ENCODE data around the gene ROBO2. TPM values are rescaled to one million over a fixed set of nuclear protein-coding genes. Genes with fewer than 3 reads are reported as not detected.

Gene ROBO2
- total and polyA plus RNA-seq, 7 donors, result 0.23 to 2.9 (median 0.38) TPM; not detected in 1

DNA sequence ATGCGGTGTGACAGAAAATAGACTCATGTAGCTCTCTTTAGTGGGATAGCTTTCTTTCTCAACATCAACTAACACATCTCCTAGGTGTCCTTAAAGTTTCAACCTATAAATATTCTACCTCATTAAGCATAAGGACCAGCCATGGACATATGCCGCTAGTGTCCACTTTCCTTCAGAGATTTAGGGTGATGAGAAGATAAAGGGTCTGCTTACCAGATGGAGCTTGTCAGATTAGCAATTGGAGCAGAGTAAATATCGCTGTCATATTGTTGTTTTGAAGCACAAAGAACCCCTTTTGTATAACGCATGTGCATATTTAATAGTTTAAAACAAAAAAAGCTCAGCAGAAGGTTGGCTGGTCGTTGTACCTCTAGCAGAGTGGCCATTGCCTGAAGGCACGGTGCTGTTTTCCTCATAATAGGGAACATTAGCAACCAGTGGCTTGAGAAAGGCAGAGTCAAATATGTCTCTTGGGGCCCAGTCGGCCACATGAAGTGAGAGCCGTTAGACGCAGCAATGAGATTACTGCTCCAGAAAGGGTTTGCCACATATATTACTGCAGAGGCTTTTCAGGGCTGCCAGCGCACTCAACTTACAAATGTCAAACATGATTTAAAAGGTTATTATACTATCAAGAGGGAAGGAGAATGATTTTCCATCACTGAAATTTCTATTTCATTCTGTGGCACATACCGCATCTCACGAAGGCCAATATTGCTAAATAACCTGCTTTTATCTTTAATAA lies 264.2 kb downstream of the ROBO2 start:
- no peaks in the 10 kb centered on the region for H3K36me3 ChIP-seq
- no peak overlapping the region for H3K4me3 ChIP-seq
- intact Hi-C loops (cut with DNase I), result no loop called here
- DNase-seq, result no peak
- H3K27ac ChIP-seq, result no peak overlapping the region
- H3K9me3 ChIP-seq, result no peaks in the 10 kb centered on the region
- TF ChIP-seq POLR2AphosphoS5 (IDR thresholded peaks at IDR 0.05) (no peak), POLR2A (IDR thresholded peaks at IDR 0.05) (no peak), EP300 (IDR thresholded peaks at IDR 0.05) (no peak)
- TF ChIP-seq, protein P1, sequence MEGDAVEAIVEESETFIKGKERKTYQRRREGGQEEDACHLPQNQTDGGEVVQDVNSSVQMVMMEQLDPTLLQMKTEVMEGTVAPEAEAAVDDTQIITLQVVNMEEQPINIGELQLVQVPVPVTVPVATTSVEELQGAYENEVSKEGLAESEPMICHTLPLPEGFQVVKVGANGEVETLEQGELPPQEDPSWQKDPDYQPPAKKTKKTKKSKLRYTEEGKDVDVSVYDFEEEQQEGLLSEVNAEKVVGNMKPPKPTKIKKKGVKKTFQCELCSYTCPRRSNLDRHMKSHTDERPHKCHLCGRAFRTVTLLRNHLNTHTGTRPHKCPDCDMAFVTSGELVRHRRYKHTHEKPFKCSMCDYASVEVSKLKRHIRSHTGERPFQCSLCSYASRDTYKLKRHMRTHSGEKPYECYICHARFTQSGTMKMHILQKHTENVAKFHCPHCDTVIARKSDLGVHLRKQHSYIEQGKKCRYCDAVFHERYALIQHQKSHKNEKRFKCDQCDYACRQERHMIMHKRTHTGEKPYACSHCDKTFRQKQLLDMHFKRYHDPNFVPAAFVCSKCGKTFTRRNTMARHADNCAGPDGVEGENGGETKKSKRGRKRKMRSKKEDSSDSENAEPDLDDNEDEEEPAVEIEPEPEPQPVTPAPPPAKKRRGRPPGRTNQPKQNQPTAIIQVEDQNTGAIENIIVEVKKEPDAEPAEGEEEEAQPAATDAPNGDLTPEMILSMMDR (IDR thresholded peaks at IDR 0.05), result no peak
- no peaks in the 10 kb centered on the region for H3K4me1 ChIP-seq
- no peaks in the 10 kb centered on the region for H3K27me3 ChIP-seq
- WGBS, 2 donors, result 75 to 81% methylated on average over 12 of the region's 12 CpGs

DNA sequence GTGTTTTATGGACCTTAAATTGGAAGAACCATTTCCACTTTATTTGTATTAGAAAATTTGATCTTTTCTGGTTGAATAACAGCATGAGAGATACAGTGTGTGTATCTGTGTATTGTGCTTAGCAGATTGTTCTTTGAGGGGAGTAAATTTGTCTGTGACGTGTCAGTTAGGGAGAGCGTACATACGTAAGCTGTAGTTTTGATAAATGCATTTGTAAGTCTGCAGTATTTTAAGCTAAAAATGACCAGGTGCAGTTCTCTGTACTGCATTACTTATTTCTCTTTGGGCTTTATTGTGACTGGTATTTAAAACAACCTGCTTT lies 264.8 kb downstream of the ROBO2 start:
- WGBS, 2 donors, result 31 to 63% methylated on average over 3 of the region's 3 CpGs
- Histone ChIP-seq H3K9me3 (no peaks in the 10 kb centered on the region), H3K4me3 (no peak overlapping the region), H3K36me3 (no peaks in the 10 kb centered on the region), H3K27me3 (no peaks in the 10 kb centered on the region), H3K4me1 (no peaks in the 10 kb centered on the region), H3K27ac (no peak overlapping the region)
- no peak for DNase-seq
- intact Hi-C loops (cut with DNase I), result no loop called here
- TF ChIP-seq POLR2A (IDR thresholded peaks at IDR 0.05), result no peak

DNA sequence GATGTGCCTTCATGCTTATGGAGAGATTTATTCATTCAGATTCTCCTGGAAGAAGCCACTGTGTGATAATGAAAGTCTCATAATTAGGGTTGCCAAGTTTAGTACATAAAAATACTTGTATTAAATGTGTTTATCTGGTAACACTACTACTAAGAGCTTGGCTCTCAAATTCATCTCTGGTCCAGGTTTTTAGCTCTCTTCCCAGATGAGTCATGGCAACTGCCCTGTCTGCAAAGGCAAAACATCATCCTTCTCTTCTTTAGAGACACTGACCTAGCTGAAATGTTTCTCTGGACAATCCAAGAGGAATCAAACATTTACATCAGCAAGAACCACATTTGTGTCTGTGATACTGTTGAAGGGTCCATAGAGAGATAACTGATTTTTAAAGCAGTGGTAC lies 269.6 kb downstream of the ROBO2 start:
- TF ChIP-seq POLR2A (IDR thresholded peaks at IDR 0.05) (no peak), POLR2AphosphoS5 (IDR thresholded peaks at IDR 0.05) (no peak), EP300 (IDR thresholded peaks at IDR 0.05) (no peak)
- TF ChIP-seq, protein P1 (IDR thresholded peaks at IDR 0.05), result no peak
- Histone ChIP-seq H3K36me3 (no peaks in the 10 kb centered on the region), H3K4me3 (no peak overlapping the region), H3K4me1 (no peaks in the 10 kb centered on the region), H3K27ac (no peak overlapping the region), H3K27me3 (no peaks in the 10 kb centered on the region), H3K9me3 (no peaks in the 10 kb centered on the region)
- intact Hi-C loops (cut with DNase I), result no loop called here
- no peak for DNase-seq

DNA sequence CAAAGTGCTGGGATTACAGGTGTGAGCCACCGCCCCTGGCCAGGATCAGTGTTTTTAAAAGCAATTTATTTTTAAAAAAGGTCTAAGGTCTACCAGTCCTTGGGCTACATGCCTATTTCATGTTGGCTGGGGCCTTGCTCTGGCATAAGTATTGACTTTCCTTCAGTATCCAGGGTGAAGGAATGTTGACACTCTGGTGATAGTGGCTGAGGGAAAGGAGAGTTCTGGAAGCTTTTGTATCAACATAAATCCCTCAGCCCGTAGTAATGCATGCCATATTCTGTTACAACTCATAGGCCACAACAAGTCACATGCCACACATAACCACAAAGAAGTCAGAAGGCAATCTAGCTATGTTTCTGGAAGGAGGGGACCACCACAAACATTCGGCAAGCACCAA lies 273.9 kb downstream of the ROBO2 start:
- TF ChIP-seq POLR2AphosphoS5 (IDR thresholded peaks at IDR 0.05) (no peak), POLR2A (IDR thresholded peaks at IDR 0.05) (no peak), EP300 (IDR thresholded peaks at IDR 0.05) (no peak)
- TF ChIP-seq, protein P1 (IDR thresholded peaks at IDR 0.05), result no peak
- 82 to 86% methylated on average over 3 of the region's 3 CpGs for WGBS, 2 donors

DNA sequence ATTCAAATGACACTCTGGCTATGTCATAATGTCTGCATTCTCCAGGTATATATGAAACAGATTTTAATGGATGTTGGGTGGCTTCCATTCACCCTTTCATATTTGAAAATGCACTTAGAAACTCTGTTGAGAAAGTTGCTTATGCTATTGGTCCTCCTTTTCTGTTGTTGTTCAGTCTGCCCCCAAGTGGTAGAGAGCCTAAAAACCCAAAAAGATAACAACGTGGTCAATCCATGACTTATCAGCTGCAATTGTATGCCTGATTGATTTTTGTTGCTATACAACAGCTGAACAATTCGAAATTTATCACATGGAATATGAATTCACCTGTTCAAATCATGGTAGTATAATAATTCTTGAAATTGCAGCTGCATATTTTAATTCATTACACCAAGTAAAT lies 279.8 kb downstream of the ROBO2 start:
- intact Hi-C loops (cut with DNase I), result no loop called here

More for the DNA sequence above, 273.9 kb downstream of the ROBO2 start:
- H3K9me3 ChIP-seq, result no peaks in the 10 kb centered on the region
- no peak overlapping the region for H3K27ac ChIP-seq
- no peaks in the 10 kb centered on the region for H3K4me1 ChIP-seq
- H3K4me3 ChIP-seq, result no peak overlapping the region
- H3K27me3 ChIP-seq, result no peaks in the 10 kb centered on the region
- DNase-seq, result no peak
- intact Hi-C loops (cut with DNase I), result no loop called here
- no peaks in the 10 kb centered on the region for H3K36me3 ChIP-seq

More for the DNA sequence above, 279.8 kb downstream of the ROBO2 start:
- Histone ChIP-seq H3K36me3 (no peaks in the 10 kb centered on the region), H3K27me3 (no peaks in the 10 kb centered on the region), H3K27ac (no peak overlapping the region), H3K4me3 (no peak overlapping the region), H3K4me1 (no peaks in the 10 kb centered on the region), H3K9me3 (no peaks in the 10 kb centered on the region)
- TF ChIP-seq EP300 (IDR thresholded peaks at IDR 0.05) (no peak), POLR2A (IDR thresholded peaks at IDR 0.05) (no peak), POLR2AphosphoS5 (IDR thresholded peaks at IDR 0.05) (no peak)
- TF ChIP-seq, protein P1 (IDR thresholded peaks at IDR 0.05), result no peak
- 22 to 27% methylated on average over 2 of the region's 2 CpGs for WGBS, 2 donors
- DNase-seq, result no peak
